GM21367 (cell line): ENCODE data around the gene IGFLR1.
"Not testable (repeated sequence)": the region's sequence is repeated elsewhere in the genome, so short reads cannot be mapped to it uniquely, and the experiment has no call there.

Source experiments
- ATAC-seq: cut with Tn5 transposase; IDR thresholded peaks from one replicate; pipeline ENCODE4 v1.9.1; 2021; ENCODE audit not compliant: unreplicated experiment

The IGFLR1 gene

GRCh38 chr19:35724132-35724531 lies 18.1 kb downstream of the IGFLR1 start:
- not testable (repeated sequence) for ATAC-seq

GRCh38 chr19:35723671-35724070 lies 18.6 kb downstream of the IGFLR1 start:
- ATAC-seq: no peak

GRCh38 chr19:35722897-35723296 lies 19.4 kb downstream of the IGFLR1 start:
- ATAC-seq: no peak

GRCh38 chr19:35722461-35722860 lies 19.8 kb downstream of the IGFLR1 start:
- ATAC-seq: no peak

GRCh38 chr19:35721374-35721773 lies 20.9 kb downstream of the IGFLR1 start:
- no peak for ATAC-seq

GRCh38 chr19:35720648-35721047 lies 21.6 kb downstream of the IGFLR1 start:
- ATAC-seq: no peak

GRCh38 chr19:35720163-35720524 lies 22.1 kb downstream of the IGFLR1 start:
- ATAC-seq: no peak

- no peak for ATAC-seq
These were observed 22.7 kb downstream of the IGFLR1 start for GRCh38 chr19:35719402-35720162.

- no peak for ATAC-seq
These were observed 23.8 kb downstream of the IGFLR1 start for GRCh38 chr19:35718345-35719041.

GRCh38 chr19:35717665-35718344 lies 24.4 kb downstream of the IGFLR1 start, which contains the start of gene KMT2B:
Gene KMT2B, plus strand, starts transcription at chr19:35718003. Its CDS starts 16 bp downstream, at chr19:35718019.
- ATAC-seq: peak; percentile 29

- peak; percentile 36 for ATAC-seq
These were observed 25.2 kb downstream of the IGFLR1 start for GRCh38 chr19:35716801-35717664.

- no peak for ATAC-seq
These were observed 26.1 kb downstream of the IGFLR1 start for GRCh38 chr19:35715981-35716800.

- no peak for ATAC-seq
These were observed 26.9 kb downstream of the IGFLR1 start for GRCh38 chr19:35715355-35715809.

GRCh38 chr19:35714601-35715354 lies 27.5 kb downstream of the IGFLR1 start:
- ATAC-seq: no peak

- no peak for ATAC-seq
These were observed 28.3 kb downstream of the IGFLR1 start for GRCh38 chr19:35713904-35714495.

GRCh38 chr19:35713506-35713850 lies 28.8 kb downstream of the IGFLR1 start:
- ATAC-seq: no peak

- ATAC-seq: no peak
These were observed 29.4 kb downstream of the IGFLR1 start for GRCh38 chr19:35712567-35713505.
